Measurements from ENCODE around the gene C11orf71. TPM values are rescaled to one million over a fixed set of nuclear protein-coding genes. Genes with fewer than 3 reads are reported as not detected.

Gene C11orf71
- total and polyA plus RNA-seq, 10 of the 15 experiments (the other 5 are each of a cell fraction or from before 2014, with no cell fraction given) = 1.4 to 12.0 (median 7.1) TPM

GRCh38 chr11:114413958-114414357 lies 13.6 kb upstream of the C11orf71 start:
- POLR2A ChIA-PET = no interaction called here

More at GRCh38 chr11:114413958-114414357, 13.6 kb upstream of the C11orf71 start:
- peaks cover 0 to 5% of the 10 kb centered on the region in 2 experiments; a peak in 2 of 4 replicates for H3K36me3 ChIP-seq (ENCODE audit: control insufficient read depth in 2 of 2, insufficient read depth in 2 of 2, low read length in 1 of 2)
- no peaks in the 10 kb centered on the region for H3K79me2 ChIP-seq (ENCODE audit: control insufficient read depth, insufficient read depth, low read length)
- SMC1A ChIA-PET (ENCODE audit: uncharacterized antibody, unreplicated experiment) = no interaction called here
- no peaks in the 10 kb centered on the region; the same call in 1 of the 2 replicates for H4K20me1 ChIP-seq (ENCODE audit: control insufficient read depth, insufficient read depth)
- no peaks in the 10 kb centered on the region; the same call in 1 of the 2 replicates for H3K4me1 ChIP-seq (ENCODE audit: control insufficient read depth, insufficient read depth, low read length)
- 99% methylated on average over 10 of the region's 10 CpGs for WGBS (ENCODE audit: insufficient coverage, insufficient replicate concordance, low lambda C conversion rate, missing lambda C conversion rate)
- RAD21 ChIA-PET (ENCODE audit: unreplicated experiment) = no interaction called here
- intact Hi-C loops (cut with micrococcal nuclease; ENCODE audit: unreplicated experiment) = no loop called here
- no peak overlapping the region for H2AFZ ChIP-seq (ENCODE audit: control insufficient read depth, low read depth, low read length)
- CTCF ChIA-PET = no interaction called here
- ATAC-seq (no peak), FAIRE-seq (no peak), DNase-seq (ENCODE audit: low read depth, low spot score) (no peak)
- H3K4me2 ChIP-seq (ENCODE audit: control insufficient read depth, insufficient read depth) = no peak overlapping the region
- TF ChIP-seq SKIL (IDR thresholded peaks at IDR 0.05; ENCODE audit: low read depth, poor library complexity, severe bottlenecking) = no peak
- no peak for TF ChIP-seq PBX3 (IDR thresholded peaks at IDR 0.05; ENCODE audit: insufficient replicate concordance, low read depth, low read length)
- no peak for TF ChIP-seq NKRF (conservative IDR thresholded peaks at IDR 0.05)
- TF ChIP-seq CHD4 (IDR thresholded peaks at IDR 0.05) = no peak
- TF ChIP-seq IKZF1 (conservative IDR thresholded peaks at IDR 0.05) = no peak
- no peak for TF ChIP-seq KAT2A (conservative IDR thresholded peaks at IDR 0.05; ENCODE audit: control insufficient read depth, low read depth, low read length)
- no peak overlapping the region for H3K27ac ChIP-seq (ENCODE audit: control insufficient read depth, insufficient read depth)
- H3K4me3 ChIP-seq = no peak overlapping the region
- no peaks in the 10 kb centered on the region for H3K27me3 ChIP-seq (replicated peaks in 1 of 2; ENCODE audit: control insufficient read depth in 2 of 2, insufficient read depth in 2 of 2, low read length in 1 of 2)
- in situ Hi-C loops (cut with MboI) = no loop called here
- BruUV-seq (replicated peaks) = no TSS peak
- H3K9me3 ChIP-seq (replicated peaks; ENCODE audit: control insufficient read depth, insufficient read depth, low read length) = no peaks in the 10 kb centered on the region
- no peak overlapping the region for H3K9ac ChIP-seq (ENCODE audit: control insufficient read depth, insufficient read depth, low read length)
